ENCODE measurements around the gene CAPN2.
A peak's percentile ranks its signal among the peaks of the same experiment; 100 is the strongest.

Gene CAPN2

GRCh38 chr1:223704921-223705878 lies 7.1 kb upstream of the CAPN2 start:
- no peaks in the 10 kb centered on the region for H3K36me3 ChIP-seq (ENCODE audit: control insufficient read depth, insufficient read depth, low read length)
- H3K27ac ChIP-seq (ENCODE audit: low read depth, low read length), result no peak overlapping the region
- peaks cover 39% of the 10 kb centered on the region for H3K4me1 ChIP-seq (ENCODE audit: control insufficient read depth, insufficient read depth, low read length)
- no peaks in the 10 kb centered on the region for H3K9me3 ChIP-seq (ENCODE audit: control insufficient read depth, insufficient read depth, low read depth, low read length)
- no peaks in the 10 kb centered on the region for H3K27me3 ChIP-seq (ENCODE audit: control insufficient read depth, insufficient read depth, low read length)
- no peak overlapping the region for H3K4me3 ChIP-seq (ENCODE audit: low read depth, low read length)
- H3K9ac ChIP-seq (ENCODE audit: low read length), result no peak overlapping the region

GRCh38 chr1:223706077-223706973 lies 6.0 kb upstream of the CAPN2 start:
- H3K27me3 ChIP-seq (ENCODE audit: control insufficient read depth, insufficient read depth, low read length), result no peaks in the 10 kb centered on the region
- no peaks in the 10 kb centered on the region for H3K9me3 ChIP-seq (ENCODE audit: control insufficient read depth, insufficient read depth, low read depth, low read length)

DNA sequence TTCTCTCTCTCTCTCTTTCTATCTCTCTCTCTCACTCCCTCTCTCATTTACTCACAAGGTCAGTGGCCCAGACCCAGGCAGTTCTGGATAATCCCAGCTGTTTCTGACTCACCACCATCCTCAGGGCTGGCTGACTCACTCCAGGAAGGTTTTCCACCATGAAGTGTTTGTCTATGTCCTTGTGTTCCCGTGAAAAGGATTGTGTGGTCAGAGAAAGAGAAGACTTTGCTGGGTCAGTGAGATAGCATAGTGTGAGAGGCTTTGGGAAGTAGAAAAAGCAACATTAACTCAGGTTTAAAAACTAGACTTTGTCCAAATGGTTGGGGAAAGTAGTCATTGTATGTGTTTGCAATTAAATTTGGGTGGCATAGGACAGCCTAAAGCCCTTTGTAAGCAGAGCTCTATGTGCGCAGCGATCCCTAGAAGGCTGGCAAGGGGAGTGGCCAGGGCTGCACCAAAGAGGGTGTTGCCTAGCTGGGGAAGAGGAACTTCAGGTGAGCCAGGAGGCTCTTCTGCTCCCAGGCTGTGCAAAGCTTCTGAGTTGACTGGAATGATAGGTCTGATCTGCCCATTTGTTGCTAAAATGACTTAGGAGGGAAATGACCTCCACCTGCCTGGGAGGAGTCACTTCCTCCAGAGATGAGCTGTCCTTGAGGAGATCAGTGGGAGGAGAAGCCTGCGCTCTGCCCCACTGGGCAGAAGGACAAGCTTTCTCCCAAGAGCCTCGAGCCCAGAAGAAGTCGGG lies 4.9 kb upstream of the CAPN2 start:
- Histone ChIP-seq H3K4me1 (ENCODE audit: control insufficient read depth, insufficient read depth, low read length) (peaks cover 27% of the 10 kb centered on the region), H3K4me3 (ENCODE audit: low read depth, low read length) (no peak overlapping the region), H3K9ac (ENCODE audit: low read length) (peak overlapping the region; percentile 59), H3K9me3 (ENCODE audit: control insufficient read depth, insufficient read depth, low read depth, low read length) (no peaks in the 10 kb centered on the region), H3K36me3 (ENCODE audit: control insufficient read depth, insufficient read depth, low read length) (no peaks in the 10 kb centered on the region), H3K27ac (ENCODE audit: low read depth, low read length) (peak overlapping the region; percentile 29; the same call in 1 of the 2 replicates), H3K27me3 (ENCODE audit: control insufficient read depth, insufficient read depth, low read length) (peaks cover 5% of the 10 kb centered on the region; the same call in 1 of the 2 replicates)

More at GRCh38 chr1:223706077-223706973, 6.0 kb upstream of the CAPN2 start:
- Histone ChIP-seq H3K9ac (ENCODE audit: low read length) (no peak overlapping the region), H3K36me3 (ENCODE audit: control insufficient read depth, insufficient read depth, low read length) (no peaks in the 10 kb centered on the region), H3K4me1 (ENCODE audit: control insufficient read depth, insufficient read depth, low read length) (peaks cover 28% of the 10 kb centered on the region), H3K27ac (ENCODE audit: low read depth, low read length) (no peak overlapping the region), H3K4me3 (ENCODE audit: low read depth, low read length) (no peak overlapping the region)

- no peaks in the 10 kb centered on the region for H3K9me3 ChIP-seq (ENCODE audit: control insufficient read depth, insufficient read depth, low read depth, low read length)
- H3K4me3 ChIP-seq (ENCODE audit: low read depth, low read length), result no peak overlapping the region
- H3K9ac ChIP-seq (ENCODE audit: low read length), result no peak overlapping the region
- H3K4me1 ChIP-seq (ENCODE audit: control insufficient read depth, insufficient read depth, low read length), result peaks cover 25% of the 10 kb centered on the region
- peaks cover 11% of the 10 kb centered on the region for H3K27me3 ChIP-seq (ENCODE audit: control insufficient read depth, insufficient read depth, low read length)
- no peak overlapping the region for H3K27ac ChIP-seq (ENCODE audit: low read depth, low read length)
- no peaks in the 10 kb centered on the region for H3K36me3 ChIP-seq (ENCODE audit: control insufficient read depth, insufficient read depth, low read length)
Measured at GRCh38 chr1:223708001-223708359, 4.4 kb upstream of the CAPN2 start.

DNA sequence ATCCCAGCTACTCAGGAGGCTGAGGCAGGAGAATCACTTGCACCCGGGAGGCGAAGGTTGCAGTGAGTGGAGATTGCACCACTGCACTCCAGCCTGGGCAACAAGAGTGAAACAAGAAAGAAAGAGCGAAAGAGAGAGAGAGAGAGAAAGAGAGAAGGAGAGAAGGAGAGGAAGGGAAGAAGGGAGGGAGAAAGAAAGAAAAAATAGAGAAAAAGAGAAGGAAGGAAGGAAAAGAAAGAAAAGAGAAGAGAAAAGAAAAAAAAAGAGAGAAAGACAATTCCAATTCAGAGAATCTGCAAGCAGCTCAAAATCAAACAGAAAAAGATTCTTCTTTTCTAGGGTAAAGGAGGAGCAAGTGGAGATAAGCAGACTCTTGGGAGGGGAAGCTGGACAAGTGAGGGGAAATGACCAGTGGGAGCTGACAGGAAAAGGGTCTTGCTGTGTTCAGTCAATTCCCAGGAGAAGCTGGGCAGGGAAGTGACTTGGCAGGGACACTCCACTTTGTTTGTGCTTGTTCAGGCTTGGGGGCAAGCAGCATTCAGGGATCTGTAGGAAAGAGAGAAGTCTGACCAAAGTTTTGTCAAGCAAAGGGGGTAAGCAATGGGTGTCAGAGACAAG lies 3.6 kb upstream of the CAPN2 start:
- H3K9ac ChIP-seq (ENCODE audit: low read length), result no peak overlapping the region
- peaks cover 28% of the 10 kb centered on the region for H3K4me1 ChIP-seq (ENCODE audit: control insufficient read depth, insufficient read depth, low read length)

GRCh38 chr1:223709598-223709997 lies 2.7 kb upstream of the CAPN2 start:
- H3K9me3 ChIP-seq (ENCODE audit: control insufficient read depth, insufficient read depth, low read depth, low read length), result no peaks in the 10 kb centered on the region
- no peaks in the 10 kb centered on the region for H3K36me3 ChIP-seq (ENCODE audit: control insufficient read depth, insufficient read depth, low read length)
- no peak overlapping the region for H3K4me3 ChIP-seq (ENCODE audit: low read depth, low read length)
- peaks cover 34% of the 10 kb centered on the region for H3K4me1 ChIP-seq (ENCODE audit: control insufficient read depth, insufficient read depth, low read length)
- H3K27ac ChIP-seq (ENCODE audit: low read depth, low read length), result no peak overlapping the region
- no peak overlapping the region for H3K9ac ChIP-seq (ENCODE audit: low read length)
- peaks cover 24% of the 10 kb centered on the region for H3K27me3 ChIP-seq (ENCODE audit: control insufficient read depth, insufficient read depth, low read length)

More for the DNA sequence above, 3.6 kb upstream of the CAPN2 start:
- no peaks in the 10 kb centered on the region for H3K9me3 ChIP-seq (ENCODE audit: control insufficient read depth, insufficient read depth, low read depth, low read length)
- no peaks in the 10 kb centered on the region for H3K36me3 ChIP-seq (ENCODE audit: control insufficient read depth, insufficient read depth, low read length)
- H3K27ac ChIP-seq (ENCODE audit: low read depth, low read length), result no peak overlapping the region
- peaks cover 19% of the 10 kb centered on the region for H3K27me3 ChIP-seq (ENCODE audit: control insufficient read depth, insufficient read depth, low read length)
- no peak overlapping the region for H3K4me3 ChIP-seq (ENCODE audit: low read depth, low read length)

DNA sequence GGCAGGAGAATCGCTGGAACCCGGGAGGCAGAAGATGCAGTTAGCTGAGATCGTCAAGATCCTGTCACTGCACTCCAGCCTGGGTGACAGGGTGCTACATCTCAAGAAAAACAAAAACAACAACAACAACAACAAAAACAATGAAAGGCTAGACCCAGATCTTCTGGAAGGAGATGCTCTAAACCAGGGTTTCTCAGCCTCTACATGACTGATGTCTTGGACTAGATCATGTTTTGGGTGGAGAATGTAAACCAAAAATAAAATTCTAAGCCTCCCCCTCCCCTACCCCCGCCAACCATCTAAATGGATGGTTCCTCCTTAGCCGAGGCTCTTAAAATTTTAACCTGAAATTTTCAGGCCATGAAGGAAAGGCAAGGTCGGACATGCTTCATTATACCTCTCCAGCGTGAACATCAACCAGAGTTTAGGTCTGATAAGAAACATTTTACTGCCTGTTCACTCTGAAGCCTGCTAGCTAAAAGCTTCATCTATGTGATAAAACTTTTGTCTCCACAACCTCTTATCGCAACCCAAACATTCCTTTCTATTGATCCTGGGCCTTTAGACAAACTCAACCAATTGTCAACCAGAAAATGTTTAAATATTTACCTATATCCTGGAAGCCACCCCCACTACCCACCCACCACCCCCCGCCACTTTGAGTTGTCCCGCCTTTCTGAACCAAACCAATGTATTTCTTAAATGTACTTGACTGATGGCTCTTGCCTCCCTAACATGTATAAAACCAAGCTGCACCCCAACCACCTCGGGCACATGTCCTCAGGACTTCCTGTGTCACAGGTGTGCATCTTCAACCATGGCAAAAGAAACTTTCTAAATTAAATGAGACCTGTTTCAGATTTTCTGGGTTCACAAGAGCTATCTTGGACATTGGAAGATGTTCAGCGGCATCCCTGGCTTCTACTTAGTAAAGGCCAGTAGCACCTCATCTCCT lies 1.9 kb upstream of the CAPN2 start:
- no peak overlapping the region for H3K4me3 ChIP-seq (ENCODE audit: low read depth, low read length)
- H3K4me1 ChIP-seq (ENCODE audit: control insufficient read depth, insufficient read depth, low read length), result peaks cover 38% of the 10 kb centered on the region
- H3K36me3 ChIP-seq (ENCODE audit: control insufficient read depth, insufficient read depth, low read length), result no peaks in the 10 kb centered on the region
- H3K27me3 ChIP-seq (ENCODE audit: control insufficient read depth, insufficient read depth, low read length), result peaks cover 30% of the 10 kb centered on the region
- H3K27ac ChIP-seq (ENCODE audit: low read depth, low read length), result no peak overlapping the region
- no peaks in the 10 kb centered on the region for H3K9me3 ChIP-seq (ENCODE audit: control insufficient read depth, insufficient read depth, low read depth, low read length)
- H3K9ac ChIP-seq (ENCODE audit: low read length), result no peak overlapping the region

- H3K36me3 ChIP-seq (ENCODE audit: control insufficient read depth, insufficient read depth, low read length), result no peaks in the 10 kb centered on the region
- no peak overlapping the region for H3K9ac ChIP-seq (ENCODE audit: low read length)
- H3K27me3 ChIP-seq (ENCODE audit: control insufficient read depth, insufficient read depth, low read length), result peaks cover 37% of the 10 kb centered on the region
- H3K4me3 ChIP-seq (ENCODE audit: low read depth, low read length), result no peak overlapping the region
- no peaks in the 10 kb centered on the region for H3K9me3 ChIP-seq (ENCODE audit: control insufficient read depth, insufficient read depth, low read depth, low read length)
- no peak overlapping the region for H3K27ac ChIP-seq (ENCODE audit: low read depth, low read length)
- H3K4me1 ChIP-seq (ENCODE audit: control insufficient read depth, insufficient read depth, low read length), result peaks cover 40% of the 10 kb centered on the region
Measured at GRCh38 chr1:223711173-223711572, 1.2 kb upstream of the CAPN2 start.

GRCh38 chr1:223711747-223712193 lies 569 bp upstream of the CAPN2 start:
- peak overlapping the region; percentile 95 for H3K4me3 ChIP-seq (ENCODE audit: low read depth, low read length)
- H3K27ac ChIP-seq (ENCODE audit: low read depth, low read length), result no peak overlapping the region
- H3K4me1 ChIP-seq (ENCODE audit: control insufficient read depth, insufficient read depth, low read length), result peaks cover 41% of the 10 kb centered on the region
- peak overlapping the region; percentile 97 for H3K9ac ChIP-seq (ENCODE audit: low read length)
- no peaks in the 10 kb centered on the region for H3K9me3 ChIP-seq (ENCODE audit: control insufficient read depth, insufficient read depth, low read depth, low read length)
- H3K27me3 ChIP-seq (ENCODE audit: control insufficient read depth, insufficient read depth, low read length), result peaks cover 43% of the 10 kb centered on the region
- no peaks in the 10 kb centered on the region for H3K36me3 ChIP-seq (ENCODE audit: control insufficient read depth, insufficient read depth, low read length)

Measured in HUES6 (cell line).